SK-N-SH treated with all-trans-retinoic acid at 6 μM for 48 hours (cell line): ENCODE data around the gene SASH1.

Experiments
- ATAC-seq: fragments of 200-7000 bp; cut with Tn5 transposase; 3 replicates; pipeline ENCODE4 v1.9.1; 2020; ENCODE audit warnings: mild to moderate bottlenecking, moderate library complexity
- ARNTL ChIP-seq: fragments of 450-650 bp; formaldehyde crosslinking; IDR thresholded peaks from 2 replicates; pipeline ENCODE4 v1.5.0; 2020; ENCODE audit warnings: low read depth, mild to moderate bottlenecking, moderate library complexity, borderline replicate concordance
- CREB5 ChIP-seq: fragments of 250-450 bp; sonication (Bioruptor Pico); IDR thresholded peaks from 2 replicates; pipeline ENCODE4 v1.5.1; 2020; ENCODE audit warnings: low read depth, mild to moderate bottlenecking, moderate library complexity
- CSDC2 ChIP-seq: fragments of 250-450 bp; sonication (Bioruptor Pico); IDR thresholded peaks from 2 replicates; pipeline ENCODE4 v1.5.0; 2020; ENCODE audit warnings: mild to moderate bottlenecking, moderate library complexity
- CSRNP3 ChIP-seq: fragments of 250-450 bp; sonication (Bioruptor Pico); IDR thresholded peaks from 2 replicates; pipeline ENCODE4 v1.5.1; 2021; ENCODE audit warnings: mild to moderate bottlenecking, moderate library complexity
- ESRRG ChIP-seq: fragments of 250-450 bp; sonication (Bioruptor Pico); IDR thresholded peaks from 2 replicates; pipeline ENCODE4 v1.6.1; 2021; ENCODE audit warnings: mild to moderate bottlenecking
- GLIS3 ChIP-seq: fragments of 250-450 bp; sonication (Bioruptor Pico); IDR thresholded peaks from 2 replicates; pipeline ENCODE4 v1.5.0; 2020; ENCODE audit warnings: mild to moderate bottlenecking, moderate library complexity
- ISL1 ChIP-seq: fragments of 250-450 bp; sonication (Bioruptor Pico); IDR thresholded peaks from 2 replicates; pipeline ENCODE4 v2.1.2; 2022; ENCODE audit warnings: mild to moderate bottlenecking, moderate library complexity
- PATZ1 ChIP-seq: fragments of 250-450 bp; sonication (Bioruptor Pico); IDR thresholded peaks from 2 replicates; pipeline ENCODE4 v1.8.0; 2020; ENCODE audit warnings: mild to moderate bottlenecking, moderate library complexity, borderline replicate concordance
- POU6F1 ChIP-seq: fragments of 250-450 bp; sonication (Bioruptor Pico); IDR thresholded peaks from 2 replicates; pipeline ENCODE4 v1.8.0; 2021; ENCODE audit warnings: low read depth, mild to moderate bottlenecking, moderate library complexity, borderline replicate concordance
- RARB ChIP-seq: fragments of 250-450 bp; sonication (Bioruptor Pico); IDR thresholded peaks from 2 replicates; pipeline ENCODE4 v1.8.0; 2021; ENCODE audit warnings: mild to moderate bottlenecking, moderate library complexity
- SNAI2 ChIP-seq: fragments of 250-450 bp; sonication (Bioruptor Pico); IDR thresholded peaks from 2 replicates; pipeline ENCODE4 v1.5.0; 2020; ENCODE audit warnings: mild to moderate bottlenecking, moderate library complexity
- TCF4 ChIP-seq: fragments of 250-450 bp; sonication (Bioruptor Pico); IDR thresholded peaks from 2 replicates; pipeline ENCODE4 v1.8.0; 2021; ENCODE audit warnings: mild to moderate bottlenecking, moderate library complexity, borderline replicate concordance
- TOX ChIP-seq: fragments of 250-450 bp; sonication (Bioruptor Pico); IDR thresholded peaks from 2 replicates; pipeline ENCODE4 v1.8.0; 2021; ENCODE audit warnings: mild to moderate bottlenecking, moderate library complexity, borderline replicate concordance
- TSHZ2 ChIP-seq: fragments of 250-450 bp; sonication (Bioruptor Pico); IDR thresholded peaks from 2 replicates; pipeline ENCODE4 v1.5.0; 2020; ENCODE audit warnings: mild to moderate bottlenecking, moderate library complexity
- ZC3H10 ChIP-seq: fragments of 250-450 bp; sonication (Bioruptor Pico); IDR thresholded peaks from 2 replicates; pipeline ENCODE4 v1.5.1; 2021; ENCODE audit warnings: mild to moderate bottlenecking, moderate library complexity
- ZFP3 ChIP-seq: fragments of 250-450 bp; sonication (Bioruptor Pico); IDR thresholded peaks from 2 replicates; pipeline ENCODE4 v1.5.0; 2020; ENCODE audit warnings: mild to moderate bottlenecking, moderate library complexity
- ZNF565 ChIP-seq: fragments of 450-650 bp; formaldehyde crosslinking; conservative IDR thresholded peaks from 2 replicates; pipeline ENCODE4 v1.5.0; 2020; ENCODE audit warnings: low read depth, mild to moderate bottlenecking, moderate library complexity
- ZNF70 ChIP-seq: fragments of 450-650 bp; formaldehyde crosslinking; IDR thresholded peaks from 2 replicates; pipeline ENCODE4 v1.5.0; 2020; ENCODE audit warnings: mild to moderate bottlenecking, moderate library complexity
- ZNF8 ChIP-seq: fragments of 450-650 bp; formaldehyde crosslinking; IDR thresholded peaks from 2 replicates; pipeline ENCODE4 v1.5.0; 2020; ENCODE audit warnings: mild to moderate bottlenecking, moderate library complexity

SASH1 gene

GRCh38 chr6:148364056-148364824 is 21.6 kb downstream of the SASH1 start:
- ATAC-seq = peak; percentile 62

GRCh38 chr6:148365041-148365440 is 22.4 kb downstream of the SASH1 start:
- TF ChIP-seq CREB5 (CRISPR knock-in tag) = no peak
- TF ChIP-seq RARB (CRISPR knock-in tag) = no peak
- no peak for TF ChIP-seq POU6F1 (CRISPR knock-in tag)
- TF ChIP-seq ZNF565 (CRISPR knock-in tag) = no peak
- TF ChIP-seq TCF4 = no peak
- TF ChIP-seq TSHZ2 = no peak
- TF ChIP-seq TOX (CRISPR knock-in tag) = no peak
- TF ChIP-seq SNAI2 (CRISPR knock-in tag) = no peak
- TF ChIP-seq ISL1 (CRISPR knock-in tag) = no peak
- no peak for TF ChIP-seq ESRRG (CRISPR knock-in tag)
- no peak for TF ChIP-seq PATZ1 (CRISPR knock-in tag)
- TF ChIP-seq ZFP3 (CRISPR knock-in tag) = no peak
- TF ChIP-seq CSRNP3 = no peak
- TF ChIP-seq ZC3H10 (CRISPR knock-in tag) = no peak
- TF ChIP-seq GLIS3 = no peak
- no peak for ATAC-seq

More at GRCh38 chr6:148364056-148364824, 21.6 kb downstream of the SASH1 start:
- TF ChIP-seq ZNF70 (no peak), ARNTL (no peak), GLIS3 (no peak), CSDC2 (CRISPR knock-in tag) (no peak), TCF4 (no peak), ZNF8 (CRISPR knock-in tag) (no peak), ZNF565 (CRISPR knock-in tag) (no peak)
- TF ChIP-seq, all 23 proteins: peak for 0

GRCh38 chr6:148367411-148368024 is 24.9 kb downstream of the SASH1 start:
- TF ChIP-seq ZC3H10 (CRISPR knock-in tag) (no peak), CSDC2 (CRISPR knock-in tag) (no peak), POU6F1 (CRISPR knock-in tag) (no peak), RARB (CRISPR knock-in tag) (no peak), TSHZ2 (no peak), TOX (CRISPR knock-in tag) (no peak)
- ATAC-seq = peak; percentile 79
